ENCODE measurements around the gene CYP2A7. TPM values are rescaled to one million over a fixed set of nuclear protein-coding genes. Genes with fewer than 3 reads are reported as not detected.
"Not testable (repeated sequence)": the region's sequence is repeated elsewhere in the genome, so short reads cannot be mapped to it uniquely, and the experiment has no call there.

CYP2A7 gene
- polyA plus RNA-seq, 3 donors = not detected

GRCh38 chr19:40889366-40889765 lies 7.3 kb upstream of the CYP2A7 start:
- Histone ChIP-seq H3K27me3 (ENCODE audit: control insufficient read depth in 2 of 2, insufficient read depth in 2 of 2, low read length in 2 of 2) (peaks cover 0 to 8% of the 10 kb centered on the region in 2 donors), H3K4me1 (ENCODE audit: control insufficient read depth in 1 of 2, insufficient read depth in 2 of 2, low read length in 2 of 2) (no peaks in the 10 kb centered on the region), H3K36me3 (replicated peaks in 1 of 2; ENCODE audit: control insufficient read depth in 1 of 2, insufficient read depth in 2 of 2, low read length in 2 of 2) (no peaks in the 10 kb centered on the region), H3K9me3 (replicated peaks in 1 of 2; ENCODE audit: control insufficient read depth in 1 of 2, insufficient read depth in 1 of 2, low read length in 2 of 2) (no peaks in the 10 kb centered on the region), H3K4me3 (replicated peaks in 1 of 3; ENCODE audit: low read depth in 2 of 3, low read length in 3 of 3) (no peak overlapping the region), H3K27ac (ENCODE audit: low read depth in 1 of 2, low read length in 2 of 2) (no peak overlapping the region), H2AFZ (ENCODE audit: insufficient read depth, low read depth, low read length, poor library complexity, severe bottlenecking) (no peak overlapping the region), H4K20me1 (ENCODE audit: insufficient read depth, low read length) (no peaks in the 10 kb centered on the region), H3K79me2 (ENCODE audit: insufficient read depth, low read length) (no peaks in the 10 kb centered on the region), H3K9ac (ENCODE audit: insufficient read depth, low read length, poor library complexity, severe bottlenecking) (no peak overlapping the region), H3K4me2 (replicated peaks; ENCODE audit: extremely low read depth, low read length, poor library complexity, severe bottlenecking) (no peak overlapping the region)
- no peak overlapping the region for H3K4me3 Mint-ChIP-seq
- H3K27me3 Mint-ChIP-seq (ENCODE audit: low read depth in 3 of 3) = peaks cover 15 to 33% (median 25%) of the 10 kb centered on the region in 3 donors
- no peaks in the 10 kb centered on the region for H3K9me3 Mint-ChIP-seq
- no peak for DNase-seq
- no peaks in the 10 kb centered on the region for H3K36me3 Mint-ChIP-seq
- H3K4me1 Mint-ChIP-seq = no peaks in the 10 kb centered on the region
- 79% methylated on average over 2 of the region's 3 CpGs for WGBS (ENCODE audit: insufficient coverage)
- no peak overlapping the region for H3K27ac Mint-ChIP-seq
- intact Hi-C loops (cut with micrococcal nuclease) = no loop called here
- no peak for TF ChIP-seq CTCF (IDR thresholded peaks at IDR 0.05)

GRCh38 chr19:40888191-40888590 lies 6.2 kb upstream of the CYP2A7 start:
- Mint-ChIP-seq H3K27ac (no peak overlapping the region), H3K4me3 (no peak overlapping the region), H3K27me3 (ENCODE audit: low read depth in 3 of 3) (peaks cover 10 to 30% (median 20%) of the 10 kb centered on the region in 3 donors), H3K9me3 (no peaks in the 10 kb centered on the region), H3K36me3 (no peaks in the 10 kb centered on the region), H3K4me1 (no peaks in the 10 kb centered on the region)
- Histone ChIP-seq H3K36me3 (replicated peaks in 1 of 2; ENCODE audit: control insufficient read depth in 1 of 2, insufficient read depth in 2 of 2, low read length in 2 of 2) (no peaks in the 10 kb centered on the region), H3K79me2 (ENCODE audit: insufficient read depth, low read length) (no peaks in the 10 kb centered on the region), H3K4me2 (replicated peaks; ENCODE audit: extremely low read depth, low read length, poor library complexity, severe bottlenecking) (no peak overlapping the region), H3K4me3 (replicated peaks in 1 of 3; ENCODE audit: low read depth in 2 of 3, low read length in 3 of 3) (no peak overlapping the region), H2AFZ (ENCODE audit: insufficient read depth, low read depth, low read length, poor library complexity, severe bottlenecking) (no peak overlapping the region), H3K9me3 (replicated peaks in 1 of 2; ENCODE audit: control insufficient read depth in 1 of 2, insufficient read depth in 1 of 2, low read length in 2 of 2) (no peaks in the 10 kb centered on the region), H3K27me3 (ENCODE audit: control insufficient read depth in 2 of 2, insufficient read depth in 2 of 2, low read length in 2 of 2) (peaks cover 0 to 8% of the 10 kb centered on the region in 2 donors), H4K20me1 (ENCODE audit: insufficient read depth, low read length) (no peaks in the 10 kb centered on the region), H3K9ac (ENCODE audit: insufficient read depth, low read length, poor library complexity, severe bottlenecking) (no peak overlapping the region), H3K27ac (ENCODE audit: low read depth in 1 of 2, low read length in 2 of 2) (no peak overlapping the region), H3K4me1 (ENCODE audit: control insufficient read depth in 1 of 2, insufficient read depth in 2 of 2, low read length in 2 of 2) (no peaks in the 10 kb centered on the region)
- 100% methylated on average over 2 of the region's 4 CpGs for WGBS (ENCODE audit: insufficient coverage)
- no peak for TF ChIP-seq CTCF (IDR thresholded peaks at IDR 0.05)
- no peak for DNase-seq
- intact Hi-C loops (cut with micrococcal nuclease) = no loop called here

- H3K27me3 ChIP-seq (ENCODE audit: control insufficient read depth in 2 of 2, insufficient read depth in 2 of 2, low read length in 2 of 2); H3K9ac ChIP-seq (ENCODE audit: insufficient read depth, low read length, poor library complexity, severe bottlenecking); H3K9me3 ChIP-seq (replicated peaks in 1 of 2; ENCODE audit: control insufficient read depth in 1 of 2, insufficient read depth in 1 of 2, low read length in 2 of 2); H3K36me3 ChIP-seq (replicated peaks in 1 of 2; ENCODE audit: control insufficient read depth in 1 of 2, insufficient read depth in 2 of 2, low read length in 2 of 2); H3K4me3 Mint-ChIP-seq; H3K4me2 ChIP-seq (replicated peaks; ENCODE audit: extremely low read depth, low read length, poor library complexity, severe bottlenecking); intact Hi-C loops (cut with micrococcal nuclease); H3K4me3 ChIP-seq (replicated peaks in 1 of 3; ENCODE audit: low read depth in 2 of 3, low read length in 3 of 3); H3K4me1 ChIP-seq (ENCODE audit: control insufficient read depth in 1 of 2, insufficient read depth in 2 of 2, low read length in 2 of 2); H2AFZ ChIP-seq (ENCODE audit: insufficient read depth, low read depth, low read length, poor library complexity, severe bottlenecking); H3K4me1 Mint-ChIP-seq; H3K79me2 ChIP-seq (ENCODE audit: insufficient read depth, low read length); H3K9me3 Mint-ChIP-seq; H3K36me3 Mint-ChIP-seq; H4K20me1 ChIP-seq (ENCODE audit: insufficient read depth, low read length); DNase-seq; H3K27ac Mint-ChIP-seq; H3K27ac ChIP-seq (ENCODE audit: low read depth in 1 of 2, low read length in 2 of 2): not testable (repeated sequence)
- no CpG with 5 or more reads among the region's 1 CpG for WGBS (ENCODE audit: insufficient coverage)
- peaks cover 33 to 43% (median 41%) of the 10 kb centered on the region in 3 donors for H3K27me3 Mint-ChIP-seq (ENCODE audit: low read depth in 3 of 3)
Measured at GRCh38 chr19:40884187-40884931, 2.3 kb upstream of the CYP2A7 start.

All from CD14-positive monocyte (primary cell).